ENCODE measurements around the gene KCNH2. TPM values are rescaled to one million over a fixed set of nuclear protein-coding genes. Genes with fewer than 3 reads are reported as not detected.

KCNH2 gene
- total RNA-seq, 2 donors from 2014 or later = 3.6 to 5.3 TPM

- Histone ChIP-seq H3K36me3 (replicated peaks in 1 of 2; ENCODE audit: insufficient read depth in 1 of 2, low read depth in 2 of 2) (no peaks in the 10 kb centered on the region), H3K27me3 (peaks cover 0 to 22% of the 10 kb centered on the region in 2 donors), H3K4me1 (peaks cover 28% of the 10 kb centered on the region), H3K9me3 (no peaks in the 10 kb centered on the region), H3K27ac (peak overlapping the region in 2 of 4 donors; percentile 4 to 53), H3K4me3 (no peak overlapping the region)
- intact Hi-C loops (cut with DNase I) = no loop called here
- 48 to 63% methylated on average over 17 to 27 of the region's 27 CpGs for WGBS, 2 donors
- ATAC-seq (no peak), DNase-seq (peak in 1 of 4 donors; percentile 47)
- TF ChIP-seq, protein P1, sequence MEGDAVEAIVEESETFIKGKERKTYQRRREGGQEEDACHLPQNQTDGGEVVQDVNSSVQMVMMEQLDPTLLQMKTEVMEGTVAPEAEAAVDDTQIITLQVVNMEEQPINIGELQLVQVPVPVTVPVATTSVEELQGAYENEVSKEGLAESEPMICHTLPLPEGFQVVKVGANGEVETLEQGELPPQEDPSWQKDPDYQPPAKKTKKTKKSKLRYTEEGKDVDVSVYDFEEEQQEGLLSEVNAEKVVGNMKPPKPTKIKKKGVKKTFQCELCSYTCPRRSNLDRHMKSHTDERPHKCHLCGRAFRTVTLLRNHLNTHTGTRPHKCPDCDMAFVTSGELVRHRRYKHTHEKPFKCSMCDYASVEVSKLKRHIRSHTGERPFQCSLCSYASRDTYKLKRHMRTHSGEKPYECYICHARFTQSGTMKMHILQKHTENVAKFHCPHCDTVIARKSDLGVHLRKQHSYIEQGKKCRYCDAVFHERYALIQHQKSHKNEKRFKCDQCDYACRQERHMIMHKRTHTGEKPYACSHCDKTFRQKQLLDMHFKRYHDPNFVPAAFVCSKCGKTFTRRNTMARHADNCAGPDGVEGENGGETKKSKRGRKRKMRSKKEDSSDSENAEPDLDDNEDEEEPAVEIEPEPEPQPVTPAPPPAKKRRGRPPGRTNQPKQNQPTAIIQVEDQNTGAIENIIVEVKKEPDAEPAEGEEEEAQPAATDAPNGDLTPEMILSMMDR (IDR thresholded peaks at IDR 0.05) = no peak
- TF ChIP-seq POLR2A (IDR thresholded peaks at IDR 0.05) = no peak
Observed at GRCh38 chr7:150973571-150974451, 4.3 kb downstream of the KCNH2 start.

GRCh38 chr7:150972741-150973140 lies 5.4 kb downstream of the KCNH2 start:
- ATAC-seq (no peak), DNase-seq (no peak)
- H3K27ac ChIP-seq = no peak overlapping the region
- H3K4me1 ChIP-seq = peaks cover 21% of the 10 kb centered on the region
- WGBS, 2 donors = 73 to 79% methylated on average over 8 of the region's 8 CpGs
- peaks cover 0 to 17% of the 10 kb centered on the region in 2 donors for H3K27me3 ChIP-seq
- intact Hi-C loops (cut with DNase I) = no loop called here
- TF ChIP-seq, protein P1 (IDR thresholded peaks at IDR 0.05) = no peak
- no peak for TF ChIP-seq POLR2A (IDR thresholded peaks at IDR 0.05)
- no peak overlapping the region for H3K4me3 ChIP-seq
- no peaks in the 10 kb centered on the region for H3K9me3 ChIP-seq
- no peaks in the 10 kb centered on the region for H3K36me3 ChIP-seq (replicated peaks in 1 of 2; ENCODE audit: insufficient read depth in 1 of 2, low read depth in 2 of 2)

GRCh38 chr7:150972023-150972468 lies 6.1 kb downstream of the KCNH2 start:
- peak in 1 of 4 donors; percentile 52 for DNase-seq
- H3K36me3 ChIP-seq (replicated peaks in 1 of 2; ENCODE audit: insufficient read depth in 1 of 2, low read depth in 2 of 2) = no peaks in the 10 kb centered on the region
- H3K4me3 ChIP-seq = no peak overlapping the region
- peak overlapping the region in 1 of 4 donors; percentile 36 for H3K27ac ChIP-seq
- no peak for TF ChIP-seq POLR2A (IDR thresholded peaks at IDR 0.05)
- TF ChIP-seq, protein P1 (IDR thresholded peaks at IDR 0.05) = no peak
- 71 to 77% methylated on average over 7 to 12 of the region's 12 CpGs for WGBS, 2 donors
- H3K27me3 ChIP-seq = peaks cover 0 to 11% of the 10 kb centered on the region in 2 donors
- ATAC-seq = no peak
- no peaks in the 10 kb centered on the region for H3K9me3 ChIP-seq
- intact Hi-C loops (cut with DNase I) = no loop called here
- peaks cover 15% of the 10 kb centered on the region for H3K4me1 ChIP-seq

GRCh38 chr7:150971242-150972022 lies 6.7 kb downstream of the KCNH2 start:
- DNase-seq (peak; percentile 23 to 56 (median 48)), ATAC-seq (no peak)
- 55 to 79% methylated on average over 10 to 15 of the region's 16 CpGs for WGBS, 2 donors
- Histone ChIP-seq H3K4me1 (peaks cover 15% of the 10 kb centered on the region), H3K4me3 (no peak overlapping the region), H3K27ac (peak overlapping the region in 1 of 4 donors; percentile 36), H3K36me3 (replicated peaks in 1 of 2; ENCODE audit: insufficient read depth in 1 of 2, low read depth in 2 of 2) (no peaks in the 10 kb centered on the region), H3K27me3 (peaks cover 0 to 6% of the 10 kb centered on the region in 2 donors), H3K9me3 (no peaks in the 10 kb centered on the region)
- intact Hi-C loops (cut with DNase I) = no loop called here
- no peak for TF ChIP-seq POLR2A (IDR thresholded peaks at IDR 0.05)
- TF ChIP-seq, protein P1 (IDR thresholded peaks at IDR 0.05) = no peak

All from body of pancreas (tissue), 4 donors.